ENCODE results near the gene TCP1.

The TCP1 gene

DNA sequence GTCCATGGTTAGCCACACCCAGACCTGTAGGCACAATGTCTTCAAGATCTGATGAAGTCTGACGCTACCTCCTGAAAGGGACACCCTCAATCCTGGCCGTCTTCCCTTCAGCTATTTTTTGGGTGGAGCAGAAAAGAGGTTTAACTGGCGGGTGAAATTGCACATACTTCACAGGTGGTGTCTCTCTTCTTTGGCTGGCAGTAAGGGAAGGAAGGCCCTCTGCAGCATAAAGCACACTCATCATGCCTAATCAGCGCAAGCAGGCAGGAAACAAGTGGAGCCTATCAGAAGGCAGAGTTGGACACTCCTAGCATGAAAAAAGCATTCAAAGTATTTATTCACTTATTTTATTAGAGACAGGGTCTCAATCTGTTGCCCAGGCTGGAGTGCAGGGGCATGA is 43.5 kb upstream of the TCP1 start:
- no peak overlapping the region for H3K4me3 ChIP-seq (replicated peaks; ENCODE audit: low read depth, low read length)
- TF ChIP-seq, protein P1, sequence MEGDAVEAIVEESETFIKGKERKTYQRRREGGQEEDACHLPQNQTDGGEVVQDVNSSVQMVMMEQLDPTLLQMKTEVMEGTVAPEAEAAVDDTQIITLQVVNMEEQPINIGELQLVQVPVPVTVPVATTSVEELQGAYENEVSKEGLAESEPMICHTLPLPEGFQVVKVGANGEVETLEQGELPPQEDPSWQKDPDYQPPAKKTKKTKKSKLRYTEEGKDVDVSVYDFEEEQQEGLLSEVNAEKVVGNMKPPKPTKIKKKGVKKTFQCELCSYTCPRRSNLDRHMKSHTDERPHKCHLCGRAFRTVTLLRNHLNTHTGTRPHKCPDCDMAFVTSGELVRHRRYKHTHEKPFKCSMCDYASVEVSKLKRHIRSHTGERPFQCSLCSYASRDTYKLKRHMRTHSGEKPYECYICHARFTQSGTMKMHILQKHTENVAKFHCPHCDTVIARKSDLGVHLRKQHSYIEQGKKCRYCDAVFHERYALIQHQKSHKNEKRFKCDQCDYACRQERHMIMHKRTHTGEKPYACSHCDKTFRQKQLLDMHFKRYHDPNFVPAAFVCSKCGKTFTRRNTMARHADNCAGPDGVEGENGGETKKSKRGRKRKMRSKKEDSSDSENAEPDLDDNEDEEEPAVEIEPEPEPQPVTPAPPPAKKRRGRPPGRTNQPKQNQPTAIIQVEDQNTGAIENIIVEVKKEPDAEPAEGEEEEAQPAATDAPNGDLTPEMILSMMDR (IDR thresholded peaks at IDR 0.05; ENCODE audit: low read length, missing control alignments): no peak
- no peak for DNase-seq (ENCODE audit: low read depth)

DNA sequence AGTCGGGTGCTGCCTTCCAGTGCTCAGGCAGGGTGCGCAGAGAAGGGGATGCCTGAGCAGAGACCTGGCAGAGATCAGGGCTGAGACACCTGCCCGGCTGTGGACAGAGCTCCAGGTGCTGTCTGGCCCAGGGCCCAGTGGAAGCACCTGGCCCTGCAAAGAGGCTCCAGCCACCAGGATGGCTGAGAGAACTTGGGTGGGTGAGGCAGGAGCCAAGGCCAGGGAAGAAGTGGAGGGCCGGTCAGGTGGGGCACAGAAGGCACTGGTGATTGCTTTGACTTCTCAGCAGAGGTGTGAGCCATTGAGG is 41.9 kb upstream of the TCP1 start:
- H3K4me3 ChIP-seq (replicated peaks; ENCODE audit: low read depth, low read length): no peak overlapping the region
- TF ChIP-seq, protein P1 (IDR thresholded peaks at IDR 0.05; ENCODE audit: low read length, missing control alignments): no peak
- DNase-seq (ENCODE audit: low read depth): no peak

DNA sequence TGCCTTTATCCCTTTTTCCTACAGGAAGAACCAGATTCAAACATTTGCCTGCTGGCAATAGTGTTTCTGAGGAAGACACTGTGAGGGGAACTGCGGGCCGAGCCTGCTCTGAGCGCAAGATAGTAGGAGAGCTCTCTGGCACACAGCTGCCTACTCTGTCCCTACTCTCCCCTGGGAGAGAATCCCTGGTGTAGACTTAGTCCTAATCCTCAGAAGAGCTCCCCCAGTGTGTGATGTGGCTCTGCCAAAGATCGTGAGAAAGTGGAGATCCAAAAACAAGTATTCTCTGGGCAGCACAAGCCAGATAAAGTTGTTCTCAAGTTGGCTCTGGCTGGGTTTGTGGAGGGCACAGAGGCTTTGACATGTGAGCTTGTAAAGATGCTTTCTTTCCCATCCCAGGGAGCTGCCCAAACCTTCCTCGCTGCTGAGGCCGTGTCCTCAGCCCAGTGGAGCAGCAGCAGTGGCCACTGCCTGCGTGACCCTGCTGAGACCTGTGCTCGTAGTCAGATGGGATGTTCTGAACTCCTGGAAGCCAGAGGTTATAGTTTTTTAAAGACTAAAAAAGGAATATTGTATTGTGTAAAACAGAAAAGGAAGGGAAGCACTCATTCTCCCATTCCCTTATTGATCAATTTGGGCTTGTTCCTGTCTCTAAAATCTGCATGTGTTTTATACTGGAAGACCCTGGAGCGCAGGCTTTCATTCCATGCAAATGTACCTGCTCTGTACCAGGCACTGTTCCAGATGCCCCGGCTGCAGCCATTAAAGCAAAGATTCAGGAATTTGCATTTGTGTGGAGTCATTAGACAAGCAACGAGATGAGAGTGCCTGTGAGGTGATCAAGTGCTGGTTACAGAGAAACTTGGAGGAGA is 41.3 kb upstream of the TCP1 start:
- no peak for DNase-seq (ENCODE audit: low read depth)
- TF ChIP-seq, protein P1 (IDR thresholded peaks at IDR 0.05; ENCODE audit: low read length, missing control alignments): no peak
- H3K4me3 ChIP-seq (replicated peaks; ENCODE audit: low read depth, low read length): no peak overlapping the region

DNA sequence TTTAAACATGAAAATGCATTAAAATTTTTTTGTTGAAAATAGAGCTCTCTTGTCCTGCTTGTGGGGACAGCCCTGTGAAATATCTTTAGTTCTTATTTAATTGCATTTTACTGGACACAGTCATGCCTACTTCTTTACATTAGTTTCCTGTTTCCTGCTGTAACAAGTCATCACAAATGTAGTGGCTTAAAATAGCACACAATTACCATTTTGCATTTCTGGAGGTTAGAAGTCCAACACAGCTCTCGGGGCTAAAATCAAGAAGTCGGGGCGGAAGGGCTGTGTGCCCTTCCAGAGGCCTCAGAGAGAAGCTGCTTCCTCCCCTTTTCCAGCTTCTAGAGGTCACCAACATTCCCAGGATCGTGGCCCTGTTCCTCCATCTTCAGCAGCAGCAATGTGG is 40.1 kb upstream of the TCP1 start:
- no peak overlapping the region for H3K4me3 ChIP-seq (replicated peaks; ENCODE audit: low read depth, low read length)
- DNase-seq (ENCODE audit: low read depth): no peak
- TF ChIP-seq, protein P1 (IDR thresholded peaks at IDR 0.05; ENCODE audit: low read length, missing control alignments): no peak

DNA sequence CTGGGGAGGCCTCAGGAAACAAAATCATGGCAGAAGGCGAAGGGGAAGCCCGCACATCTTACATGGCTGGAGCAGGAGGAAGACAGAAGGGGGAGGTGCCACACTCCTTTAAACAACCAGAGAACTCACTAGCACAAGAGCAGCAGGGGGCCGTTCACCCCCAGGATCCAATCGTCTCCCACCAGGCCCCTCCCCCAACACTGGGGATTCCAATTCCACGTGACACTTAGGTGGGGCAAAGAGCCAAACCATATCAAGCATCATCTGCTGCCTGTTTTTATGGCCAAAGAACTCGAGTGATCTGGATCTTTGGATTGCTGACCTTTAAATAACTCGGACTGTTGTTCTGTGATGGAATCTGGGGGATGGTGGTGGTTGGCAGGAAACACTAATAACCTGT is 38.7 kb upstream of the TCP1 start:
- TF ChIP-seq, protein P1 (IDR thresholded peaks at IDR 0.05; ENCODE audit: low read length, missing control alignments): no peak
- DNase-seq (ENCODE audit: low read depth): no peak
- no peak overlapping the region for H3K4me3 ChIP-seq (replicated peaks; ENCODE audit: low read depth, low read length)

DNA sequence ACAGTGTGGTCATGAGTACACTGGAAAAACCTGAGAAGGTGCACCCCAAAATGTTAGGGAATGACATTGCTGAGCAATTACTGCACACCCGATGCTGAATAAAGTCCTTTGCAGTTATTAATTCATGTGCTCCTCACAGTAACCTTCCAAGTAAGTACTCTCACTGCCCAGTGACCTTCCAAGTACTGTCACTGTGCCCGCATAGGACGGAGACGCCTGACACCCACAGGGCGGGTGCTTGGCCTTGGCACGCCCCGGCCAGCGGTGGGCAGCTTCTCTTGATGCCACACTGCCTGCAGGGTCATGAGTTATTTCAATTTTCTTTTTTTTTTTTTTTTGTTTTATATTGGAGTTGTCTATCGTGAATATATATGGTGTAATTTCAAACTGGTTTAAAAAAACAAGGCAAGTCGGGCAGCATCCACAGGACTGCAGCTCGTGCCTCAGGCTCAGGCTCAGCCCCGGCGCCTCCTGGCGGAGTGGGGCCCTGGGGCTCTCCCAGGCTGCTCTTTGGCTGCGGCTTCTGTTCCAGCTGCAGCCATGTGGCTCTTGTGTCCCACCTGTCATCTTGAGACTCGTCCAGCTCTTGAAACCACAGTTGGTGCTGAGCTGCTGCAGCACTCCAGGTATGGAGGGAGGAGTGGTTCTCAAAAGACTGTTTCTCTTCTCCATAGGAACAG is 37.7 kb upstream of the TCP1 start:
- no peak for DNase-seq (ENCODE audit: low read depth)
- TF ChIP-seq, protein P1 (IDR thresholded peaks at IDR 0.05; ENCODE audit: low read length, missing control alignments): no peak
- no peak overlapping the region for H3K4me3 ChIP-seq (replicated peaks; ENCODE audit: low read depth, low read length)

Data from fibroblast of pulmonary artery (primary cell).